Measurements from ENCODE around the gene MGAT4C. TPM values are rescaled to one million over a fixed set of nuclear protein-coding genes. Genes with fewer than 3 reads are reported as not detected.

The MGAT4C gene
- total RNA-seq, 2 donors from 2014 or later: not detected

DNA sequence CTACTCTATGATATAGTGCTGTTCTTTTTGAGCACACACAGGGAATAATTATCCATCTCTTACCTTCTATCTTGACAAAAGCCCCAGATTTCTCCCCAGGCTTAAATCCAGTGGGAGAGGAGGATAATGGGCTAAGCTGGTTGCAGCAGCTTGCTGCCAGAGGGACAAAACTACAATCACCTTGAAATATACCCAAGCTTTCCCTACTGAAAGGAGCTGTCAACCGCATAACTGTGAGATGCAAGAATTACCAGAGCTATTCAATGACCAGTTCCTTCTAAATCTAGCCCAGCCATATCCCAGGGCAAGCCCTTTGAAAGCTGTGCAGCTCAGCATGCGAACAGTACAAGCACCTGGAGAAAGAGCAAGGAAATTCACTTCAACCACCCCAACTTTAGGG is 943 bp upstream of the MGAT4C start:
- no peaks in the 10 kb centered on the region for H3K4me1 Mint-ChIP-seq (ENCODE audit: low read depth)
- no peaks in the 10 kb centered on the region for H3K36me3 Mint-ChIP-seq (ENCODE audit: insufficient read depth in 2 of 2)
- no peak overlapping the region for H3K4me3 Mint-ChIP-seq
- no peak overlapping the region for H3K27ac Mint-ChIP-seq
- DNase-seq (no peak), ATAC-seq (replicated peaks in 1 of 2) (no peak)
- no peaks in the 10 kb centered on the region for H3K27me3 Mint-ChIP-seq (ENCODE audit: low read depth)
- H3K9me3 Mint-ChIP-seq: peaks cover 0 to 2% of the 10 kb centered on the region in 2 donors

DNA sequence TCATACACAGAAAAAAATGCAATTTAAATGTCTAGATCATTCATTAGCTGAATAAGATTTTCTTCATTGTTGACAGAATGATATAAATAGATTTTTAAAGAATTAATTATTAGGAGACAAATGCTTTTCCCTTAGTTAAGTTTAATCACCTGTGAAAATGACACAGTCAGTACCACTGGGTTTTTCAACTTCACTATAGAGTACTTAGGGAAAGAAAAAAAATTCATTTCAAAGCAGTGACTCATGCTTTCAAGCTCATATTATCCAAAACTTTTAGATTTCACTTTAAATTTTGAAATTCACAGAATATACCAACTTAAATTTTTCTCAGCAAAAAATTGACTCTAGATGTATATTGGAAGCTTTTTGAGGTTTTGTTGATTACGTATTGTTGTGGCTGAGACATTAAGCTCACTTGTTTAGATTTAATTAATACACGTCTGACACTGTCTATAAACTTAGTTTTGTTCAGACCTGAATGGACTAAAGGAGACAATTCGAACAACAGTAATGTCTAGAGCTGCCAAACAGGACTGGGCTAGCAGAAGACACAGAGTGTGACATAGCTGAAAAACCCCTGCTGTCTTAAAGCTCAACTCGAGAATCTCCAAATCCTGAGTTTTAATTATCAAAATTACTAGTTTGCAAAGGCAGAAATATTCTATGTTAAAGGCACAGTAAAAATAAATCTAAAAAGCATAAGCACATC is 1.6 kb downstream of the MGAT4C start:
- no peaks in the 10 kb centered on the region for H3K36me3 Mint-ChIP-seq (ENCODE audit: insufficient read depth in 2 of 2)

DNA sequence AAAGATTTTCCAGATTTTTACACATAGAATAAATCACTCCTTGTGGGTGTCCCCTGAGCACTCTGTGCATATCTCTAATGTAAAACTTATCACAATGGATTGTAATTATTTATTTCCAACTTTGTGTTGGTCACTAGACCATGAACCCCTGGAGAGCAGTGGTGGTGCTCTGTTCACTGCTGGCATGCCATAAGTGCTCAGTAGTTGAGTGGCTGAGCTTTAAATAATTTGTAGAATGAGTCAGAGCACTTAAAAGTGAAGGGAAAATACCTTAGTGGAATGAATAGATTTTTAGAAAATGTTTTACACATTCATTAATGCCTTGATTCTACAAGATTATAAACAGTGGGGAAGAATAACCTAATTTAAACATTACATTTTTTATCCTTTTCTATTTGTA is 6.3 kb downstream of the MGAT4C start:
- Mint-ChIP-seq H3K9me3 (peaks cover 2% of the 10 kb centered on the region in 2 donors), H3K36me3 (ENCODE audit: insufficient read depth in 2 of 2) (no peaks in the 10 kb centered on the region), H3K27me3 (ENCODE audit: low read depth) (no peaks in the 10 kb centered on the region), H3K4me1 (ENCODE audit: low read depth) (no peaks in the 10 kb centered on the region), H3K4me3 (no peak overlapping the region), H3K27ac (no peak overlapping the region)
- DNase-seq (no peak), ATAC-seq (replicated peaks in 1 of 2) (no peak)

More for the DNA sequence above, 1.6 kb downstream of the MGAT4C start:
- no peaks in the 10 kb centered on the region for H3K4me1 Mint-ChIP-seq (ENCODE audit: low read depth)
- DNase-seq: no peak
- H3K27me3 Mint-ChIP-seq (ENCODE audit: low read depth): no peaks in the 10 kb centered on the region
- H3K4me3 Mint-ChIP-seq: no peak overlapping the region
- no peaks in the 10 kb centered on the region for H3K9me3 Mint-ChIP-seq
- ATAC-seq (replicated peaks in 1 of 2): no peak
- no peak overlapping the region for H3K27ac Mint-ChIP-seq

DNA sequence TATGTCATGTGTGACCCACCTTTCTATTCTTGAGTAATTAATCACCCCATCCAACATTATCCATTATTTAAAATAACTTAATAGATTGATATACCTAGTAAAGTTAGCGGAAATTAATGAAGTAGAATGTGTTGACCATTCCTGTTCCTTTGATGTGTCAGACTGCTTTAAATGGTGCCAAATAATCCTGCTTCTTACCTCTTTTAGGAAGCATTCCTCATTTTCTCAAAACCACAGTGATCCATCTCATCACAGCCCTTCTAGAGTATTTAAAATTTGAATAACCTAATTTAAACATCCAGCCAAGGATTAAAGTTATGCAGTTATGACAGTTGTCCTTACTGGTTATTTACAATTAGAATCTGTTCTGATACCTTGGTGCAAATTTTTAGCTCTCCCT is 6.9 kb downstream of the MGAT4C start:
- Mint-ChIP-seq H3K9me3 (peaks cover 2% of the 10 kb centered on the region in 2 donors), H3K4me1 (ENCODE audit: low read depth) (no peaks in the 10 kb centered on the region), H3K27me3 (ENCODE audit: low read depth) (no peaks in the 10 kb centered on the region), H3K27ac (no peak overlapping the region), H3K36me3 (ENCODE audit: insufficient read depth in 2 of 2) (no peaks in the 10 kb centered on the region), H3K4me3 (no peak overlapping the region)
- no peak for ATAC-seq (replicated peaks in 1 of 2)
- DNase-seq: no peak

DNA sequence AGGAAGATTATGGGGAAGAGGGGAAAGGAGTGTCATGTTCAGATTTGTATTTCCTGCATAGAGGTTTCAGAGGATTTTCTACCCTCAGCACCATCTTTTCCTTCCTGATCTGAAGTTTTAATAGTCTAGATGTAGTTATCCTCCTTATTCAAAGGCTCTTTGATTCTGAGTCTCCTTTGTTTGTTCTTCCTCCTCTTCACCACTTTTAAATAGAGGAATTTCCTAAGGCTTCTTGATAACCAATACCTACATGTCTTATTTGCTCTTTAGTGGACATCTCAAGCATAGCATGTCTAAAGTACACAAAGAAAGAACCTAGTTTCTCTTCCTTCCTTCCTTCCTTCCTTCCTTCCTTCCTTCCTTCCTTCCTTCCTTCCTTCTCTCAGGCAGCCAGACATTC is 8.3 kb downstream of the MGAT4C start:
- Mint-ChIP-seq H3K27ac (no peak overlapping the region), H3K9me3 (peaks cover 2% of the 10 kb centered on the region in 2 donors), H3K4me1 (ENCODE audit: low read depth) (no peaks in the 10 kb centered on the region), H3K27me3 (ENCODE audit: low read depth) (no peaks in the 10 kb centered on the region), H3K4me3 (no peak overlapping the region), H3K36me3 (ENCODE audit: insufficient read depth in 2 of 2) (no peaks in the 10 kb centered on the region)
- DNase-seq (no peak), ATAC-seq (replicated peaks in 1 of 2) (no peak)

DNA sequence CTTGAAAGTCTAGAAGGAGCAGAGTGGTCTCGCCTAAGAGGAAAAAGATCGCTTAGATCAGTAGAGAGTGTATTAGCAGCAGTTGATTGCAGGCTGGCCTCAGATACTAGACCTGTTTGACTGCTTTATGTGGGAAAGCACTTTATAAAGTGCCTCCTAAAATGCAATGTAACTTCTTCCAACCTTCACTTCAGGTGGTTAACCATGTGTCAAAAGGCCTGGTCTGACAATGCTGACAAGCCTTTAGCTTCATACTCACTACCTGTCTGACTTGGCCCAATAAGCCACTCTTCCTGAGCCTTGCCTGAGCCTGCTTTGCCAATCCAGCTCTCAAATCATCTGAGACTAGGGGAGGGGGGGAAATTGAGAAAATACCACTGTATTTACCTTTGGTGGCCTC is 14.6 kb downstream of the MGAT4C start:
- H3K27ac Mint-ChIP-seq: no peak overlapping the region
- H3K9me3 Mint-ChIP-seq: peaks cover 0 to 2% of the 10 kb centered on the region in 2 donors
- H3K4me1 Mint-ChIP-seq (ENCODE audit: low read depth): no peaks in the 10 kb centered on the region
- H3K4me3 Mint-ChIP-seq: no peak overlapping the region
- no peaks in the 10 kb centered on the region for H3K36me3 Mint-ChIP-seq (ENCODE audit: insufficient read depth in 2 of 2)
- ATAC-seq (replicated peaks in 1 of 2) (no peak), DNase-seq (no peak)
- no peaks in the 10 kb centered on the region for H3K27me3 Mint-ChIP-seq (ENCODE audit: low read depth)

DNA sequence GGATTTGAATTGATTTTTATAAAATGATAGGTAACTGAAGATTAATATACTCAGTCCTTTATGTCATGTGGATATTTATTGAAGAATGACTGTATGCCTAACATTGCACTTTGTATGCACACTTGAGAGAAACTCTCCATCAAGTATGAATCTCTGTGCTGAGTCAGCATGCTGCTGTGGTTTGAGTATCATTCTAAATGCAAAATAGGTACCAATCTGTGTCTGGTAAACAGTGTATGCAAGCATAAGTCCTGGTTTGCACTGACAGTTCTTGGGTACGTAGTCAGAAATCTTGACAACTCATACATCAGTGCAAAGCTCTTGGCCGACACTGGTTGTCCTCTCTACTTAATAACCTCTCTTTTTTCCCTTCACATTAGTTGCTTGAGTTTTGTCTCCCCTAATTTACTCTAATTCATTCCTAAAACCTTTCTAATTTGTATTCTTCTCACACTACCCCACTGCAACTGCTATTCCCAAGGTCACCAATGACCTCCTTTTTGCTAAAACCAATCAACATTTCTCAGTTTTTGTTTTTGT is 21.8 kb downstream of the MGAT4C start:
- Mint-ChIP-seq H3K27ac (no peak overlapping the region), H3K36me3 (ENCODE audit: insufficient read depth in 2 of 2) (no peaks in the 10 kb centered on the region), H3K4me1 (ENCODE audit: low read depth) (no peaks in the 10 kb centered on the region), H3K4me3 (no peak overlapping the region), H3K9me3 (peaks cover 2 to 4% of the 10 kb centered on the region in 2 donors), H3K27me3 (ENCODE audit: low read depth) (no peaks in the 10 kb centered on the region)
- ATAC-seq (replicated peaks in 1 of 2) (no peak), DNase-seq (no peak)

DNA sequence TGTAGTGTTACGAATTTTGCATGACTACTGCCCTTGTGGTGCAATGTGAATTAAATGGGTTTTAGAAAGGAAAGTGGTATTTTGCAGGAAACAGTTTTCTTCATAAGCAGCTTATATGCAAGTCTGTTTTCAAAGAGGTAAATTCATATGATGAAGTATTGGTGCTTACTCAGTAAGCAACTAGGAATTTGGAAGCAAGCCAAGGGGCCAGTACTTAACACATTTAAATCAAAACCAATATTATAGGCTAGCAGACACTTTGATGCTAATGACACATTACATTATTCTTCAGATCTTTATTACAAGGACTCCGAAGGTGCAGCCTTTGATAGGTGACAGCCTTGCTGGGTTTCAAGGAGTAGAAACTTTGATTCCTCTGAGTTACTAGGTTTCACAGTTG is 23.1 kb downstream of the MGAT4C start:
- peaks cover 2 to 4% of the 10 kb centered on the region in 2 donors for H3K9me3 Mint-ChIP-seq
- H3K27ac Mint-ChIP-seq: no peak overlapping the region
- H3K4me3 Mint-ChIP-seq: no peak overlapping the region
- no peaks in the 10 kb centered on the region for H3K27me3 Mint-ChIP-seq (ENCODE audit: low read depth)
- DNase-seq (no peak), ATAC-seq (replicated peaks in 1 of 2) (no peak)
- no peaks in the 10 kb centered on the region for H3K36me3 Mint-ChIP-seq (ENCODE audit: insufficient read depth in 2 of 2)
- no peaks in the 10 kb centered on the region for H3K4me1 Mint-ChIP-seq (ENCODE audit: low read depth)

DNA sequence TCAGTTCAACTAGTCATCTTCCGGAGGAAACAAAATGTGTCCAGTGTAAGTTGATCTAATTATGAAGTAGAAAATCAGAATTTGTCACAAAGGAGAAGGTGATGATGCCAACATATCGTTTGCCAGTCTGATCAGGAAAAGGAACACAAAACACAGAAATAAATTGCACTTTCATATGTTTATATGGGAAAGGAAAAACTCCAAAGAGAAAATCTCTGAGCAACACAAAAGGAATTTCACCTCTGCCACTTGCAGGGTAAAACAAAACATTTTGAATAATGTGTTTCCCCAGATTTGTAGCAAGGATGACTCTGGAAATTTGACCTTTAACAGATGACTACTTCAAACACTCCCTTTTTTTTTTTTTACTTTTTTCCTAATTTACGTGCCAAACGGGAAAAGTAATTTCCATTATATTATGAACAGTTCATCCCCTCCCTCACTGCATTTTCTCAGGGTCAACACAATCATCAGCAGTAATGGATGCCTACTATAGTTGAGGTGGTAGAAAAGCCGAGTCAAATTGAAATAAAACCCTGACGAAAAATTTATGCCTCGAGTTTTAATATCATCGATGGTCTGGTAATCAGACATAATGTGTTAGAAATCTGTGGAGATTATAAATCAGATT is 25.6 kb downstream of the MGAT4C start:
- Mint-ChIP-seq H3K27ac (no peak overlapping the region), H3K9me3 (peaks cover 4 to 6% of the 10 kb centered on the region in 2 donors), H3K4me1 (ENCODE audit: low read depth) (no peaks in the 10 kb centered on the region), H3K27me3 (ENCODE audit: low read depth) (no peaks in the 10 kb centered on the region), H3K4me3 (no peak overlapping the region), H3K36me3 (ENCODE audit: insufficient read depth in 2 of 2) (no peaks in the 10 kb centered on the region)
- ATAC-seq (replicated peaks in 1 of 2): no peak
- no peak for DNase-seq

DNA sequence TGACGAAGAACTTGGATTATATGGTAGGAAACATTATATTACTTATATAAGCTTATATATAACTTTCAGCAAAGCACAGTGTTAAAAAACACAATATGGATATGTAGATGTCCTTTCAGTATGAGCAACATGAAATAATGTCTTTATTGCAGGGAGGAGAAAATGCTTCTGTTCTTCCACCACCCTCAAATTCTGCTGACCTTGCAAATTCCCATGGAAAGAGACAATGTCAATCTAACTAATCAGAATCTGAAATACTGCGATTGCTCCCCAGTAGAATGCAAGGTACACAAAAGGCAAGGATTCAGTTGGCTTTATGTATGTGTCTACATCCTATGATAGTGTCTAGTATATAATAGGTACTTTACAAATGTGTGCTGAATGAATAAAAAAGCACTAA is 26.4 kb downstream of the MGAT4C start:
- H3K9me3 Mint-ChIP-seq: peaks cover 2 to 5% of the 10 kb centered on the region in 2 donors
- no peaks in the 10 kb centered on the region for H3K36me3 Mint-ChIP-seq (ENCODE audit: insufficient read depth in 2 of 2)
- H3K27me3 Mint-ChIP-seq (ENCODE audit: low read depth): no peaks in the 10 kb centered on the region
- no peaks in the 10 kb centered on the region for H3K4me1 Mint-ChIP-seq (ENCODE audit: low read depth)
- no peak for ATAC-seq (replicated peaks in 1 of 2)
- H3K4me3 Mint-ChIP-seq: no peak overlapping the region
- H3K27ac Mint-ChIP-seq: no peak overlapping the region
- DNase-seq: no peak

DNA sequence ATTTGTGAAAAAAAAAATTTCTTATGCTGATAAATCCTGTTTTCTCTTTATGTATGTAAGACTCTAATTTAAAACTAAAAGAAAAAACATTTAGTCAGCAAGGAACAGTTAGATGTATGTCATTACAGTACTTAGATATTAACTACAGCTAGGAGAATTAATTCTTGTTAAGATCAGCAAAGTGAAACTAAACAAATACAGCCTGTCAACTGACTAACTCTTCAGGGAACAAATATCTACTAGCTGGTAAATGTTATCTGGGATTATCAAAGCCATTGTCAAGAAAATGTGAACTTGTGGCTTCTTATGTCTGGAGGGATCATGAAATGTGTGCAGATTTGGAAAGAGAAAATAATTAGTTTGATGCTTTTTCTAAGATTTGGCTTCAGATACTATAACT is 27.5 kb downstream of the MGAT4C start:
- no peak overlapping the region for H3K27ac Mint-ChIP-seq
- no peaks in the 10 kb centered on the region for H3K4me1 Mint-ChIP-seq (ENCODE audit: low read depth)
- H3K36me3 Mint-ChIP-seq (ENCODE audit: insufficient read depth in 2 of 2): no peaks in the 10 kb centered on the region
- H3K9me3 Mint-ChIP-seq: peaks cover 2 to 3% of the 10 kb centered on the region in 2 donors
- no peak overlapping the region for H3K4me3 Mint-ChIP-seq
- ATAC-seq (replicated peaks in 1 of 2) (no peak), DNase-seq (no peak)
- no peaks in the 10 kb centered on the region for H3K27me3 Mint-ChIP-seq (ENCODE audit: low read depth)

DNA sequence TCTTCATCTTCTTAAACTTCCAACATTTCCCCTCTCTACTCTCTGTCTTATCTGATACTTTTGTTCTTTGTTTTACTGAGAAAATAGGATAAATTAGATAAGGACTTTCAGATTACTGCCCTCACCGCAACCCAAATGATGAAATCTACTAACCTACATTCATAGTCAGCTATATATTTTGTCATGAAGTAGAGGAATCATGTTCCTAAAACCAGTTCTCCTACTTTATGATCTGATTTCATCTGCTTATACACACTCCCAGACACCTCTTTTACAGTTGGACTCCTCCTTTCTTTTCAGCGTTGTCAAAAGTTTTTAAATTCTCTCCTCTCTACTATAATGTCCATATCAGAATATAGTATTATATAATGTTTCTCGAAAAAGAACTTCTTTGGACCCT is 29.7 kb downstream of the MGAT4C start:
- Mint-ChIP-seq H3K4me1 (ENCODE audit: low read depth) (no peaks in the 10 kb centered on the region), H3K27me3 (ENCODE audit: low read depth) (no peaks in the 10 kb centered on the region), H3K4me3 (no peak overlapping the region), H3K9me3 (peaks cover 1 to 2% of the 10 kb centered on the region in 2 donors), H3K36me3 (ENCODE audit: insufficient read depth in 2 of 2) (no peaks in the 10 kb centered on the region), H3K27ac (no peak overlapping the region)
- ATAC-seq (replicated peaks in 1 of 2) (no peak), DNase-seq (no peak)

DNA sequence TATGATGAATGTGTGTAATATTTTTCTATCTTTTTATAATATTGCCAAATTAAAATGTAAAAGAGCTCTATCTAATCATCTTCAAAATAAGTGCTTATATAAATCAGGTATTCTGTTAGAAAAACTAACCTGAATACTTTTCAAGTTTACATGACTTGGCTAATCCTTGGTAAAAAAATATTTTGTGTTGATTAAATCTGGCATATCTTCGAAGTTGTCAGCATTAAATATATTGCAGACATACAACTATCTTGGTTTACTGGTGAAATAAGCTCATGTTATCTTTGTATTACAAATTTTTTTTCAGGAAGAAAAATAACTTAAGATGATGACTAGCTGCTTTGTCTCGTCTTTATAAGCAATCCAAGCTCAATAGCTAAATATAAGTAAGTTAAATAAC is 39.6 kb downstream of the MGAT4C start:
- ATAC-seq (replicated peaks in 1 of 2) (no peak), DNase-seq (no peak)
- Mint-ChIP-seq H3K4me1 (ENCODE audit: low read depth) (no peaks in the 10 kb centered on the region), H3K4me3 (no peak overlapping the region), H3K36me3 (ENCODE audit: insufficient read depth in 2 of 2) (no peaks in the 10 kb centered on the region), H3K27ac (no peak overlapping the region), H3K9me3 (peaks cover 3 to 6% of the 10 kb centered on the region in 2 donors), H3K27me3 (ENCODE audit: low read depth) (no peaks in the 10 kb centered on the region)

DNA sequence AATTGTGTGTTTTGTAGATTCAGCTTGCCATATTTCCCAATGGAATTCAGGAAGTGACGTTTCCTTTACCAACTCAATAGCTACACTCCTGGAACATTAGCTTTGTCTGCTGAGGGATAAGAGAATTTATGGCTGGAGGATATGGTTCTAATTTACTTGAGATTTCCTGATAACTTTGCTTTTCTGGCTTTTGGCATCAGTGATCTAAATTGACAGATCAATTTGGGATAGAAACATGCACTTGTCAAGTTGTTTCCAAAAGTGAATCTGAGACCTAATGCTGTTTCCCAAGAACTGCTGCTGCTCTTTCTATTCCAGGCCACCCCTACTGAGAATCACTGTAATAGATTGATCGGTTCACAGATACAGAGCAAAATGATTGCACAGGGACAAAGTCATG is 43.2 kb downstream of the MGAT4C start:
- peaks cover 5 to 7% of the 10 kb centered on the region in 2 donors for H3K9me3 Mint-ChIP-seq
- H3K36me3 Mint-ChIP-seq (ENCODE audit: insufficient read depth in 2 of 2): no peaks in the 10 kb centered on the region
- H3K4me1 Mint-ChIP-seq (ENCODE audit: low read depth): no peaks in the 10 kb centered on the region
- no peaks in the 10 kb centered on the region for H3K27me3 Mint-ChIP-seq (ENCODE audit: low read depth)
- no peak for DNase-seq
- no peak overlapping the region for H3K4me3 Mint-ChIP-seq
- H3K27ac Mint-ChIP-seq: no peak overlapping the region
- no peak for ATAC-seq (replicated peaks in 1 of 2)

All from activated T-cell treated with anti-CD3 and anti-CD28 coated beads, Interleukin-2, amount 50 U/mL, for 72 hours (primary cell).